HepG2 (cell line): ENCODE results near the gene TRIM6. TPM values are rescaled to one million over a fixed set of nuclear protein-coding genes. Genes with fewer than 3 reads are reported as not detected.
A peak's percentile ranks its signal among the peaks of the same experiment; 100 is the strongest.

Experiments
- ATAC-seq: fragments of 200-7000 bp; cut with Tn5 transposase; 3 replicates; pipeline ENCODE4 v1.9.1; 2020; ENCODE audit warnings: mild to moderate bottlenecking, moderate library complexity
- BruUV-seq: library from RNA; stranded (reverse); fragments of 400-500 nt; replicated peaks from 2 replicates; lab custom pipeline; 2021; lab: Mats Ljungman, UMichigan
- CTCF ChIA-PET: fragments of 300-600 bp; formaldehyde crosslinking; extraction: SDS; loops from one replicate; lab custom pipeline; 2021; ENCODE audit warnings: low total read pairs, inconsistent platforms, low intra/inter-chr PET ratio; lab: Yijun Ruan, JAX
- POLR2A ChIA-PET: fragments of 350-600 bp; sonication (Branson Sonifier 250); formaldehyde crosslinking; loops from one replicate; lab custom pipeline; 2020; ENCODE audit warnings: antibody characterized with exemption, inconsistent platforms; lab: Yijun Ruan, JAX
- DNase-seq: peaks from one replicate; pipeline ENCODE4 v3.0.0-alpha.2; 2015; ENCODE audit warnings: low spot score
- FAIRE-seq: peaks from 3 replicates; lab custom pipeline; 2011; peaks lifted over from hg19 to GRCh38; lab: Jason Lieb, UNC
- H2AFZ ChIP-seq: one replicate; pipeline ENCODE4 v1.6.1; 2011; ENCODE audit warnings: low read length, inconsistent platforms
- H3K27ac ChIP-seq: fragments of 300-600 bp; 3 replicates; pipeline ENCODE4 v1.8.0; 2011; ENCODE audit warnings: mixed run types, mild to moderate bottlenecking, mixed read lengths, low read length, inconsistent platforms; ENCODE audit not compliant: insufficient read depth; ENCODE audit errors: extremely low read length
- H3K27me3 ChIP-seq, 2 experiments: fragments of 200-600 bp in 1 of 2; 2 replicates in 1 of 2; 3 replicates in 1 of 2; pipeline versions ENCODE4 v1.6.0 to v1.8.0; 2011; ENCODE audit warnings: low read length in 2 of 2, mild to moderate bottlenecking in 2 of 2, moderate library complexity in 2 of 2, inconsistent platforms in 1 of 2; ENCODE audit not compliant: insufficient read depth in 2 of 2, control insufficient read depth in 1 of 2
- H3K36me3 ChIP-seq, 2 experiments: fragments of 200-600 bp in 1 of 2; replicated peaks in 1 of 2; 2 replicates in 1 of 2; 3 replicates in 1 of 2; pipeline versions ENCODE4 v1.5.1 to v1.8.0; 2011; ENCODE audit warnings: low read length in 2 of 2, inconsistent platforms in 1 of 2; ENCODE audit not compliant: insufficient read depth in 2 of 2, control insufficient read depth in 1 of 2
- H3K4me1 ChIP-seq: 2 replicates; pipeline ENCODE4 v1.5.1; 2012; ENCODE audit warnings: low read length, inconsistent platforms; ENCODE audit not compliant: insufficient read depth
- H3K4me2 ChIP-seq: 2 replicates; pipeline ENCODE4 v1.6.0; 2011; ENCODE audit warnings: low read depth, low read length, inconsistent platforms
- H3K4me3 ChIP-seq, 3 experiments: fragments of 200-600 bp in 1 of 3; sonication (generic), shearing (Covaris generic) in 1 of 3; replicated peaks in 1 of 3; 2 replicates each; pipeline ENCODE4 v1.5.1; 2011 to 2016; ENCODE audit warnings: low read length in 3 of 3, inconsistent platforms in 2 of 3, low read depth in 2 of 3, mild to moderate bottlenecking in 2 of 3, control low read depth in 1 of 3, mixed read lengths in 1 of 3; ENCODE audit not compliant: insufficient read depth in 1 of 3
- H3K79me2 ChIP-seq: one replicate; pipeline ENCODE4 v1.6.1; 2011; ENCODE audit warnings: low read length, inconsistent platforms; ENCODE audit not compliant: insufficient read depth
- H3K9ac ChIP-seq: 2 replicates; pipeline ENCODE4 v1.6.0; 2011; ENCODE audit warnings: mild to moderate bottlenecking, low read depth, low read length, inconsistent platforms; ENCODE audit not compliant: insufficient read depth
- H3K9me3 ChIP-seq: 2 replicates; pipeline ENCODE4 v1.5.1; 2012; ENCODE audit warnings: mild to moderate bottlenecking, low read length
- H4K20me1 ChIP-seq: 2 replicates; pipeline ENCODE4 v1.6.0; 2011; ENCODE audit warnings: inconsistent platforms, mild to moderate bottlenecking, low read length, moderate library complexity; ENCODE audit not compliant: insufficient read depth
- NFATC3 ChIP-seq: sonication (generic); formaldehyde crosslinking; IDR thresholded peaks from 2 replicates; pipeline ENCODE4 v1.5.1; 2020; ENCODE audit warnings: mild to moderate bottlenecking, missing genetic modification reagents
- NFKBIZ ChIP-seq: IDR thresholded peaks from 2 replicates; pipeline ENCODE4 v1.6.1; 2018; ENCODE audit warnings: missing genetic modification reagents, missing compliant biosample characterization
- ZFP37 ChIP-seq: sonication (generic); formaldehyde crosslinking; IDR thresholded peaks from 2 replicates; pipeline ENCODE4 v1.4.0; 2020; ENCODE audit warnings: missing genetic modification reagents, borderline replicate concordance
- ZMAT5 ChIP-seq: sonication (generic); formaldehyde crosslinking; IDR thresholded peaks from 2 replicates; pipeline ENCODE4 v1.5.0; 2020; ENCODE audit warnings: mild to moderate bottlenecking, low read depth, missing genetic modification reagents, borderline replicate concordance
- ZNF318 ChIP-seq: sonication (generic); formaldehyde crosslinking; IDR thresholded peaks from 2 replicates; pipeline ENCODE4 v1.4.0; 2020; ENCODE audit warnings: mild to moderate bottlenecking, missing genetic modification reagents
- WGBS: methylation state at CpG from one replicate; pipeline ENCODE4 v1.1.6; 2017; ENCODE audit warnings: low lambda C conversion rate; 5-methylcytosine and 5-hydroxymethylcytosine counted together
- in situ Hi-C: cut with HindIII; loops from 2 replicates; pipeline ENCODE4 v1.10.0; 2017; ENCODE audit warnings: low pct_unique_long_range_greater_than_20kb; ENCODE audit not compliant: extremely low pct_ligation_motif_present
- intact Hi-C: fragments of 100-400 bp; cut with micrococcal nuclease; formaldehyde crosslinking; loops from one replicate; pipeline ENCODE4 v1.10.0; 2022; ENCODE audit not compliant: unreplicated experiment
- polyA plus RNA-seq, 8 experiments: library from polyadenylated mRNA; depleted of rRNA in 3 of 8; stranded (reverse) in 7 of 8; unstranded in 1 of 8; fragments of >200 nt; fragmentation: Illumina TruSeq in 4 of 8; extraction: Trizol in 4 of 8; gene quantifications; 2 replicates each; pipeline versions ENCODE4 v1.2.1 to v1.2.3, GENCODE V29; 2011 to 2016; ENCODE audit warnings: low read depth in 4 of 8, missing spikeins in 1 of 8, mixed read lengths in 1 of 8; ENCODE audit not compliant: insufficient read depth in 1 of 8
- total RNA-seq, 5 experiments: library from RNA; depleted of rRNA; stranded (reverse); fragments of >200 nt; fragmentation: Illumina TruSeq; extraction: Trizol; gene quantifications; 2 replicates each; pipeline ENCODE4 v1.2.3, GENCODE V29; 2016; ENCODE audit warnings: low read depth in 1 of 5
- TF ChIP-seq, protein P1 (sequence below): sonication (generic); formaldehyde crosslinking; conservative IDR thresholded peaks from 2 replicates; pipeline ENCODE4 v1.8.1; 2023; ENCODE audit warnings: missing genetic modification reagents
- TF ChIP-seq, protein P2 (sequence below): sonication (generic); formaldehyde crosslinking; IDR thresholded peaks from 2 replicates; pipeline ENCODE4 v1.4.0; 2020; ENCODE audit warnings: mild to moderate bottlenecking, missing genetic modification reagents

The TRIM6 gene
- total and polyA plus RNA-seq, 2 of the 13 experiments (the other 11 are each of a cell fraction or from before 2014, with no cell fraction given) = not detected

DNA sequence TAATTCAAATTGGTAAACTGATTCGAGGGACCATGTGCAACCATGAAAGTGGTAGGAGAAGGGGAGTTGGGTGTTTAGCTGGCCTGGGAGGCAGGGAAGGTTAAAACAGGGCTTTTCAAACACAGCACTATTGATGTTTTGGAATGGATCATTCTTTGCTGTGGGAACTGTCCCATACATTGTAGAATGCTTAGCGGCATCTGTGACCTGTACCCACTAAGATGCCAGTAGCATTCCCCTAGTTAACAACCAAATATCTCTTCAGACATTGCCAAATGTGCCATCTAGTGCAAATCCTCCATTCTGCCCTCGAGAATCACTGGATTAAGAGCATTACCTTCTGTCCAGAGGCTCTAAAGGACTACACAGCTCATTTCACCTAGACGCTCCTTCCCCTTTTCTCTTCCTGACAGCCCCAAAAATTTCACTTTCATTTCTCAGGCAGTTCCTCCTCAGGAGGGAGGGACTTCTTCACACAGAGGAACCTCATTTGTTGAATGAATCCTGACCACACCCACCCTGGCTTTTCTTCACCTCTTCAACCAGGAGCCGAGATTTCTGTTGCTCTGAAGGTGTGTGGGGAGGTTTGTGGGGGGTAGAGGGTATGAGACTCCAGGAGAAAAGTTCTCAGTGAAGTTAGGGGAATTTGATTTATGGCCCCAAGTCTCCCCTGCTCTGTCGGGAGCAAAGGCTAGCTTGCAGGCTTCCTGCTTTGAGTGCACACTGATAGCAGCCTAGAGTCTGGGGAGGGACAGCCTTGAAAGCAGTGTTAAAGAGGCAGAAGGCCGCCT lies 28.2 kb downstream of the TRIM6 start, which contains the start of gene TRIM34:
TRIM34 (plus strand) TSS at position 513 of the 791 bp plus-strand sequence. CDS start 7,331 bp downstream, outside the sequence.
- Histone ChIP-seq H2AFZ (no peak within 1 kb of the TSS), H3K36me3 (no peaks in the 10 kb centered on the region), H3K4me1 (peaks cover 14% of the 10 kb centered on the region), H3K4me3 (peak within 1 kb of the TSS in 2 of 3 experiments; percentile 15 to 24; a peak in 3 of 6 replicates), H4K20me1 (no peaks in the 10 kb centered on the region), H3K79me2 (no peaks in the 10 kb centered on the region), H3K9ac (no peak within 1 kb of the TSS), H3K27me3 (0 out of 5 replicates have a peak, but pooled peaks cover 0 to 5% of the 10 kb centered on the region in 2 experiments), H3K27ac (no peak within 1 kb of the TSS), H3K9me3 (no peaks in the 10 kb centered on the region), H3K4me2 (peak within 1 kb of the TSS; percentile 48)
- DNase-seq (no peak), FAIRE-seq (no peak), ATAC-seq (peak; percentile 67)
- in situ Hi-C loops (no loop called here), intact Hi-C loops (no loop called here)
- BruUV-seq = no TSS peak
- TF ChIP-seq ZMAT5 (no peak), NFATC3 (CRISPR knock-in tag) (no peak), ZNF318 (CRISPR knock-in tag) (no peak), NFKBIZ (CRISPR knock-in tag) (no peak), ZFP37 (CRISPR knock-in tag) (no peak)
- TF ChIP-seq, protein P1, sequence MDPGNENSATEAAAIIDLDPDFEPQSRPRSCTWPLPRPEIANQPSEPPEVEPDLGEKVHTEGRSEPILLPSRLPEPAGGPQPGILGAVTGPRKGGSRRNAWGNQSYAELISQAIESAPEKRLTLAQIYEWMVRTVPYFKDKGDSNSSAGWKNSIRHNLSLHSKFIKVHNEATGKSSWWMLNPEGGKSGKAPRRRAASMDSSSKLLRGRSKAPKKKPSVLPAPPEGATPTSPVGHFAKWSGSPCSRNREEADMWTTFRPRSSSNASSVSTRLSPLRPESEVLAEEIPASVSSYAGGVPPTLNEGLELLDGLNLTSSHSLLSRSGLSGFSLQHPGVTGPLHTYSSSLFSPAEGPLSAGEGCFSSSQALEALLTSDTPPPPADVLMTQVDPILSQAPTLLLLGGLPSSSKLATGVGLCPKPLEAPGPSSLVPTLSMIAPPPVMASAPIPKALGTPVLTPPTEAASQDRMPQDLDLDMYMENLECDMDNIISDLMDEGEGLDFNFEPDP (CRISPR knock-in tag) = 0 out of 2 replicates have a peak, but pooled peaks have one; percentile 39
- TF ChIP-seq, protein P2, sequence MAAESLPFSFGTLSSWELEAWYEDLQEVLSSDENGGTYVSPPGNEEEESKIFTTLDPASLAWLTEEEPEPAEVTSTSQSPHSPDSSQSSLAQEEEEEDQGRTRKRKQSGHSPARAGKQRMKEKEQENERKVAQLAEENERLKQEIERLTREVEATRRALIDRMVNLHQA (CRISPR knock-in tag) = no peak
- 12% methylated on average over 7 of the region's 7 CpGs for WGBS
- ChIA-PET CTCF (no interaction called here), POLR2A (no interaction called here)
